HG02884 (cell line): ENCODE measurements around the gene RASA3.

Source experiments
- ATAC-seq: cut with Tn5 transposase; IDR thresholded peaks from one replicate; pipeline ENCODE4 v1.9.1; 2021; ENCODE audit warnings: mild to moderate bottlenecking, moderate library complexity; ENCODE audit not compliant: unreplicated experiment

Gene RASA3

DNA sequence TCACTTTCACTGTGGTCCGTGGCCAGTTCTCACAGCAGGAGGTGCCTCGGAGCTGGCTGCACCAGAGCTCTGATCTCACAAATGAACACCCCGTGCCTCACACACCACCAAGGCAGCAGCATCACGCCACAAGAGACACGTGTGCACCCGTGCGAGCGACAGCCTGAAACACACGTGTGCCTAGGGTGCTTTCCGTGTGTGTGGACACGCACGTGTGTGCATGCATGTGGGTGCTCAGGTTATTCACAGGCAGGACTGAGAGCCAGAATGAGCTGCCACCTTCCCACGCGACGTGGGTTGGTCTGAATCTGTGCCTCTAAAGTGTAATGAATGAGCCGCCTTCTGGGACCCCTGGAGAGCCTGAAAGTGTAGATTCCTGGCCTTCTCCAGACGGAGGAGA lies 90.9 kb downstream of the RASA3 start:
- ATAC-seq: no peak

GRCh38 chr13:114039471-114040141 lies 92.8 kb downstream of the RASA3 start:
- no peak for ATAC-seq

DNA sequence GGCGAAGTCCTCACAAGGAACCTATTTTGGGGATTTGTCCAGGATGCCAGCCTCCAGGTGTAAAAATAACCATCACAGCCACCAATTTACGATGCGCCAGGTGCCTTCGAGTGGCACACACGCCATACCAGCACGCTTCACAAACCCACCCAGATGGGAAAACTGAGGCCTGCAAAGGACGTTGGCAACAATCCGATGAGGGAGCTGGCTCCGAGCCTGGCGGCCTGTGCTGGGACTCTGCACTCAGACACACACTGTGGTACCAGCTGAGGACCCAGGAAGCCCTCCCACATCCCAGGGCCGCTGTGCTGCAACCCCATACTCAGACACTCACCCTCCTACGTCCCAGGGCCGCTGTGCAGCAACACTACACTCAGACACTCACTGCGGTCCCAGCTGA lies 93.5 kb downstream of the RASA3 start:
- ATAC-seq: no peak

- no peak for ATAC-seq
These were observed 94.2 kb downstream of the RASA3 start for GRCh38 chr13:114038211-114038613.

DNA sequence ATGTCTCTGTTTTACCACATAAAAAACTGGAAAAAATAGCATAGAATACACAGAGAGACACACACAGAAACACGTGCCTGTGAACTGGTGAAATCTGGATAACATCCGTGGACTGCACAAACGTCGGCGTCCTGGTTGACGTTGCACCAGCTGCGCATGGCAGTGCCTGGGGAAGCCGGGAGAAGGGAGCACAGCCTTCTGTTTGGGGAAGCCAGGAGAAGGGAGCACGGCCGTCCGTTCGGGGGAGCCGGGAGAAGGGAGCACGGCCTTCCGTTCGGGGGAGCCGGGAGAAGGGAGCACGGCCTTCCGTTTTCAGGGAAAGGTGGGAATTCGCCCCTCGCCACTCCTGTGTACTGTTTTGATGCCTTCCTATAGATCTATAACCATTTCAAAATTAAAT lies 94.7 kb downstream of the RASA3 start:
- no peak for ATAC-seq

- no peak for ATAC-seq
These were observed 96.6 kb downstream of the RASA3 start for GRCh38 chr13:114035583-114036531.

DNA sequence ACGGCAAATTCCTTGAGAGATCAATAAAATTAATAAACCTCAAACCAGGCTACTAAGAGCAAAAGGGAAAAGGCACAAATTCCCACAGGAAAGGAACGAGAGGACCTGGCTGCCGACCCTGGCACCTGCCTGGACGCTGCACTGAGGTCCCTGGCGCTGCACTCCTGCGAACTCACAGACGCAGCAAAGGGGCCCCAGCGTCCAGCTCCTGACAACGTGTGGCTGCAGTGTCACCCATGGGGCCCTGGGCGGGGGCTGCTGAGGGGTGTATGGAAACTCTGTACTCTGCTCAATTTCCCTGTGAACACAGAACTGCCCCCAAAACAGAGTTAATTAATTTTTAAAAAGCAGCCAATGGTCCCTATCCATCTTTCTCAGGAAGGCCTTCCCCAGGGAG lies 97.2 kb downstream of the RASA3 start:
- ATAC-seq: no peak

GRCh38 chr13:114034481-114034891 lies 97.9 kb downstream of the RASA3 start:
- no peak for ATAC-seq

DNA sequence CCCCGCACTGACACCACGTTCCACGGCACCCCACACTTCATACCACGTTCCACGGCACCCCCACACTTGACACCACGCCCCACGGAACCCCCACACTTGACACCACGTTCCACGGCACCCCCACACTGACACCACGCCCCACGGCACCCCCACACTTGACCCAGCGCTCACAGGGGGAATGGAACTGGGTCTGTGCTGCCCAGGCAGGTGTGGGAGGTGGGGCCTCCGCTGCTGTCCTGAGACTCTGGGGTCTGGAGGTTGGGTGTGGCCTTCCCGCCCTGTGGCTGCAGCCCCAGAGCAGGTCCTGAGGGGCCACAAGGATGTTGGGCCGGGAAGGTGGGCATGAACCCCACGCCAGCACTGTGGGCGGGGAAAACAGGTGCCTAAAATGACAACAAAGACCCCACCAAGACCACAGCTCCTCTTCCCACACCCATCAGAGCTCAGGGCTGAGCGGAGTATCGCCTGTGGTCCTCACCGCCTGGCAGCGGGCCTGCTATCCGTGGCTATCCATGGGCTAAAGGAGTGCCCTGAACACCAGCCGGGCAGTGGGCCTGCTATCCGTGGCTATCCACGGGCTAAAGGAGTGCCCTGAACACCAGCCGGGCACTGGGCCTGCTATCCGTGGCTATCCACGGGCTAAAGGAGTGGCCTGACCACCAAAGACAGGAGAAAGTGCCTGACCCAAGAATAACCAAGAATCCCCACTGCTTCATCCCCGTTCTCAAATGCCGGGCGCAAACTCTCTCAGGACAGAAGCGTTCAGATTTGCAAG lies 98.7 kb downstream of the RASA3 start:
- ATAC-seq: no peak

DNA sequence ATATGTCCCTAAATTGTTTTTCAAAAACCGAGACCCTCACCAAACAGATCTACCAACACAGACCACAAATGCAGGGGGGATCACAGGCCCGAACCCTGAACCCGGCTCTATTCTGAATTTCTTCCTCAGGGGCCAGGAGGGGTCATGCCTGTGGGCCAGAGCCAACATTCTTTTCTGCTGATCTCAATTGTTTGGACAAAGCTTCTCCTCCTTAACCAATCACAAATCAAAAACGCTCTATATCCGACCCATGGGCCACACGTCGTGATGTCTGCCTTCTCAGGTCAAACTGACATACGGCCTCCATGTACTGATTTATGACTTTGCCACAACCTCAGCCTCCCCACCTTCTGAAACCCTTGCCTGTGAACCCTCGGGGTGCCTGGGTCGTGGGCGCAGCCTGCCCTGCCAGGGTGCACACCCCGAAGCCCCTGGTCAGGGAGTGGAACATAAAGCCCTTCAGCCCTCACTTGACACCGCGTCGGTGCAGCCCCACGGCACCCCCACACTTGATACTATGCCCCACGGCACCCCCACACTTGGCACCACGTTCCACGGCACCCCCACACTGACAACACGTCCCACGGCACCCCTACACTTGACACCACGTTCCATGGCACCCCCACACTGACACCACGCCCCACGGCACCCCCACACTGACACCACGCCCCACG lies 100.2 kb downstream of the RASA3 start:
- ATAC-seq: no peak

DNA sequence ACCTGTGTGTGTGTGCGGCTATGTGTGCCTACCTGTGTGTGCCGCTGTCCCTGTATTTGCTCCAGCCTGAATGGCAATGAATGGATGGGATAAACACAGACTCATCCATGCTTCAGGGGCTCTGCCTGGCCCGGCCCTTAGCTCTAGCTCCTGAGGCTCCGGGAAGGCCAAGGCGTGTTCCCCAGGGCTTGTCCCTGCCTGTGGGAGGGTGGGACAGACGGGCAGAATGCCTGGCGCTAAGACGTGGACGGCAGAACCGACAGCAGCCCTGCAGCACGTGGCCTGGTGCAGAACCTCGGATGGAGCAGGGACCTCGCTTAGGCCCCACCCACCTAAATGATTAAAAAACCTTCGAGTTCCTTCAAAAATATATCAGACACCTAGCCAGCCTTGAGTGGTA lies 100.8 kb downstream of the RASA3 start:
- no peak for ATAC-seq

DNA sequence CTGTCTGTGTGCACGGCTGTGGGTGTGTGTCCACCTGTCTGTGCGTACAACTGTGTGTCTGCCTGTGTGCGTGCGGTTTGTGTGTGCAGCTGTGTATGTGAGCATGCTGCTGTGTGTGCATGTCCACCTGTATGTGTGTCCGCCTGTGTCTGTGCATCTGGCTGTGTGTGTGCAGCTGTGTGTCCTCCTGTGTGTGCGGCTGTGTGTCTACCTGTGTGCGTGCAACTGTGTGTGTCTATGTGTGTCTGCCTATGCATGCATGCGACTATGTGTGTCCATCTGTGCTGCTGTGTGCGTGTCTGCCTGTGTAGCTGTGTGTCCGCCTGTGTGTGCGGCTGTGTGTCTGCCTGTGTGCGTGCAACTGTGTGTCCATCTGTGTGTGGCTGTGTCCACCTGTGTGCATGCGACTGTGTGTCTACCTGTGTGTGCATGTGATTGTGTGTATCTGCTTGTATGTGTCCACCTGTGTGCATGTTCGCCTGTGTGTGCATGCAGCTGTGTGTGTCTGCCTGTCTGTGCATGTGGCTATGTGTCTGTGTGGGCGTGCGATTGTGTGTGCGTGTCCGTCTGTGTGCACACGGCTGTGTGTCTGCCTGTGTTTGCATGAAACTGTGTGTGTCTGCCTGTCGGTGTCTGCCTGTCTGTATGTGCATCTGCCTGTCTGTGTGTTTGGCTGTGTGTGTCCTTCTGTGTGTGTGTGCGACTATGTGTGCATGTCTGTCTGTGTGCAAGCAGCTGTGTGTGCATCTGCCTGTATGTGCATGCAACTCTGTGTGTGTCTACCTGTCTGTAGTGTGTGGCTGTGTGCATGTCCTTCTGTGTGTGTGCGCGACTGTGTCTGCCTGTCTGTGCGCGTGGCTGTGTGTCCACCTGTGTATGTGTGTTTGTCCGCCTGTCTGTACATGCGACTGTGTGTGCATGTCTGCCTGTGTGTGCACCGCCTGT lies 101.5 kb downstream of the RASA3 start:
- ATAC-seq: no peak

- ATAC-seq: no peak
These were observed 102.4 kb downstream of the RASA3 start for GRCh38 chr13:114029866-114030625.

DNA sequence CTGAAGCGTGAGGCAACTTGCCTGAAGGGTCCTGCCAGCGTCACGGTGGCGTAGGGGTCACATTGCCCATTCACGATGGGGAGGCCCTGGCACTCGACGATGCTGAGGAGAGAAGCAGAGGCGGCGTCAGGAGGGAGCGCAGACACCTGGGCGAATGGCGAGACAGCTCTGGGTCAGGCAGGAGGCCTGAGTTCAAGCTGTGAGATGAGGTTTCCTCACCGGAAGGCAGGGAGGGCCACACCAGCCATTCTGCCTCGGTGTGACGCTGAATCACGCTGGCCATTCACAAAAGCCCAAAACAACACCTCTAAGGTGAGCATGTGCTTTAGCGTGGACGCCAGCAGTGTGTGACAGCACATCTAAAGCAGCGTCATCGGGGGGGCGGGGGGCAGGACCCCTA lies 104.6 kb downstream of the RASA3 start:
- no peak for ATAC-seq

- ATAC-seq: no peak
These were observed 105.2 kb downstream of the RASA3 start for GRCh38 chr13:114027046-114027715.

DNA sequence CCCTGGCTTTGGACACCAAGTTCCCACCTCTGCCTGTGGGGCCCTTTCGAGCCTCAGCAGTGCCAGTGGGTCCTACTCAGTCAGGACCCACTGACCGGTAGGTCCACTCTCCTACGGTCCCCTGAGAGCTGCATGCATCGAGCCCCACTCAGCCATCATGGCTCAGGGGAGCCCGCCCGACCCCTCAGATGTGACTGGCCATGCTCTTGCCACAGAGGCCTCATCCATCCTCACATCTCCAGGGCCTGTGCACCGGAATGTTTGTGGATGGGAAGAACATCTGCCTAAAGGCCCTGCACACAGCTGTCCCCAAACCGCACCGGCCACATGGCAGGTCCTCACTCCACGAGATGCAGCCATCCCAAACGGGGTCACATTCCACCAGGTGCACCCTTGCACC lies 105.9 kb downstream of the RASA3 start:
- ATAC-seq: no peak

DNA sequence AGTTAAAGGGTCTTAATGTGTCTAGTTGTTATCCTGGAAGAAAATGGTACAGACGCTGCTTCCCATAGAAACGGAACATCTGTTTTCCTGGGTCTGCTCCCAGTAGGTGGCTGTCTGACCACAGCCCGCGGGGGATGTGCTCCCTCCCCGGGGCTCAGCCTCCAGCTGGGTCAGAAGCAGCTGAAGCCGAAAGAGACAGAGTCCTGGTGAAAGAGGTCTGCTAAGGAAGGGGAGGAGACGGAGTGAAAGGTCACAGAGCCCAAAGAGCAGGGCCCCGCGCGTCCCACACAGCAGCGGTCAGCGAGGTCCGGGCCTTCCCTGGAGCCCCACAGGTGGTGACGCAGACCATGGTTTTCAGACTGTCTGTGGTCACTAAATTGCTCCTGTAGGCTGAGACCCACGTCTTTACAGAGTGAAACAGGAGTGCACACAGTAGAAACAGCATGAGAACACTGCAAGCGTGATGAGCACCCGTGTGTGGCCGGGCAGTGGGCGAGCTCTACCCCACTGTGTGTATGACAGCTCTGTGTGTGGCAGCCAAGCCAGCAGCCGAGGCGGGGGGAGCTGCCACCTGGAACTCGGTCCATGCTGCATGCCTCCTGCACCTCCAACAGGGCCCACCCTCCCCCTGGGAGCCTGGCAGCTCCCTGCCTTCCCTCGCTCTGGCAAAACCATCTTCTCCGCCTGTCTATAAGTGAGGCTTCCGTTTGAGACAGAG lies 106.5 kb downstream of the RASA3 start:
- ATAC-seq: peak; percentile 34

- ATAC-seq: no peak
These were observed 107.1 kb downstream of the RASA3 start for GRCh38 chr13:114025405-114025713.
